Brain microvascular endothelial cell (primary cell): Measurements from ENCODE around the gene TCTN3.
"Not testable (repeated sequence)": the region's sequence is repeated elsewhere in the genome, so short reads cannot be mapped to it uniquely, and the experiment has no call there.

Source experiments
- DNase-seq: peaks from one replicate; pipeline ENCODE4 v3.0.0-alpha.2; 2020
- H3K27ac ChIP-seq: fragments of 250-450 bp; sonication (Bioruptor Pico); 2 replicates; pipeline ENCODE4 v1.5.1; 2020; ENCODE audit warnings: mild to moderate bottlenecking, moderate library complexity
- H3K27me3 ChIP-seq: fragments of 250-450 bp; sonication (Bioruptor Pico); replicated peaks from 2 replicates; pipeline ENCODE4 v1.5.1; 2020; ENCODE audit warnings: mild to moderate bottlenecking
- H3K36me3 ChIP-seq: fragments of 250-450 bp; sonication (Bioruptor Pico); replicated peaks from 2 replicates; pipeline ENCODE4 v1.5.1; 2020; ENCODE audit warnings: mild to moderate bottlenecking
- H3K4me3 ChIP-seq: 2 replicates; pipeline ENCODE4 v1.5.1; 2011; ENCODE audit warnings: low read depth, mild to moderate bottlenecking, control low read depth, low read length, moderate library complexity
- CTCF ChIP-seq: IDR thresholded peaks from 2 replicates; pipeline ENCODE4 v1.5.1; 2011; ENCODE audit warnings: low read depth, mild to moderate bottlenecking, moderate library complexity, low read length, control low read depth, inconsistent platforms; ENCODE audit errors: missing control alignments
- in situ Hi-C: cut with HindIII; loops from 2 replicates; pipeline ENCODE4 v1.10.0; 2017; ENCODE audit warnings: low sequenced_read_pairs, low pct_ligation_motif_present

Gene TCTN3

DNA sequence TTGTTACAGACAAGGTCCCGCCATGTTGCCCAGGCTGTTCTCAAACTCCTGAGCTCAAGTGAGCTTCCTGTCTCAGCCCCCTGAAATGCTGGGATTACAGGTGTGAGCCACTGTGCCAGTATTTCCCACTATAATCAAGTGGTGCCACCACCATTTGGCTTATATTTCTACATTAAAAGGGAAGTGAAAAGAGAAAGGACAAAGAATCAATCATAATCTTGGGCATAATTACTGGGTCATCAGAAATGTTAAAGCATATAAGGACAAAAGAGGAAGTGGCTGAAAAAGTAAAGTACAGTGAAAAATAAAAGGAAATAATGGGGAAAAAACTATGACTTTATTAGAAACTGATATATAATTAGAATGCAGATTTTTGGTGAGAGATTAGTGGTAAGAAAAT is 36.5 kb upstream of the TCTN3 start:
- Histone ChIP-seq H3K27ac (no peak overlapping the region), H3K4me3 (no peak overlapping the region), H3K27me3 (no peaks in the 10 kb centered on the region), H3K36me3 (no peaks in the 10 kb centered on the region)
- in situ Hi-C loops, result no loop called here
- no peak for DNase-seq
- TF ChIP-seq CTCF, result no peak

GRCh38 chr10:95729323-95730055 is 35.8 kb upstream of the TCTN3 start:
- Histone ChIP-seq H3K36me3 (no peaks in the 10 kb centered on the region), H3K27me3 (no peaks in the 10 kb centered on the region), H3K4me3 (no peak overlapping the region), H3K27ac (no peak overlapping the region)
- no peak for DNase-seq
- TF ChIP-seq CTCF, result no peak
- in situ Hi-C loops, result no loop called here

DNA sequence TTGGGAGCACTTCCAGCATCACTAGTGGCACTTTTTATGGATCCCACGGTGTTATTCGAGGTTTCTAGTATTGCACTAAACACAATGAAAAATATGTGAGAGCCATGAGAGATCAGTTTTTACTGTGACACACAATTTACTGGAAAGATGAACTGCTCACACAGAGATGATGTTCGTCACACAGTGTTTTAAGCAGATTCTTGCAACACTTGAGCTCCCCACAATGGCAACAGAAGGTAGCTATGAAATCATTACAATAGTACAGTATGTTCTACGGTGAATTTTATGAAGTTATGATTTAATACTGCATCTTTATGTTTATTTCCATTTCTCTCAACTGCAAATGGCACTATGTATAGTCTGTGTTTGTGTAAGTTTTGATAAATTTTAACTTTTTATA is 34.8 kb upstream of the TCTN3 start:
- peak; percentile 18 for DNase-seq
- Histone ChIP-seq H3K36me3 (no peaks in the 10 kb centered on the region), H3K27me3 (no peaks in the 10 kb centered on the region), H3K27ac (no peak overlapping the region), H3K4me3 (no peak overlapping the region)
- in situ Hi-C loops, result no loop called here
- TF ChIP-seq CTCF, result no peak

GRCh38 chr10:95722496-95722895 is 28.8 kb upstream of the TCTN3 start:
- H3K4me3 ChIP-seq, DNase-seq, H3K36me3 ChIP-seq, H3K27ac ChIP-seq, in situ Hi-C loops, H3K27me3 ChIP-seq: not testable (repeated sequence)

- H3K27ac ChIP-seq, H3K36me3 ChIP-seq, H3K27me3 ChIP-seq: not testable (repeated sequence)
These were observed 27.0 kb upstream of the TCTN3 start for GRCh38 chr10:95720745-95721144.

GRCh38 chr10:95716866-95717265 is 23.1 kb upstream of the TCTN3 start:
- Histone ChIP-seq H3K27ac (no peak overlapping the region), H3K36me3 (no peaks in the 10 kb centered on the region), H3K27me3 (no peaks in the 10 kb centered on the region), H3K4me3 (no peak overlapping the region)
- in situ Hi-C loops, result no loop called here
- no peak for DNase-seq
- no peak for TF ChIP-seq CTCF

More at GRCh38 chr10:95720745-95721144, 27.0 kb upstream of the TCTN3 start:
- in situ Hi-C loops, DNase-seq, H3K4me3 ChIP-seq: not testable (repeated sequence)

- in situ Hi-C loops, result no loop called here
- no peaks in the 10 kb centered on the region for H3K36me3 ChIP-seq
- no peak overlapping the region for H3K27ac ChIP-seq
- H3K4me3 ChIP-seq, result no peak overlapping the region
- H3K27me3 ChIP-seq, result no peaks in the 10 kb centered on the region
- TF ChIP-seq CTCF, result no peak
- no peak for DNase-seq
These were observed 22.7 kb upstream of the TCTN3 start for GRCh38 chr10:95716466-95716865.
